Colonic mucosa (tissue), 4 donors: Measurements from ENCODE around the gene ZDHHC11B. TPM values are rescaled to one million over a fixed set of nuclear protein-coding genes. Genes with fewer than 3 reads are reported as not detected.
"Not testable (repeated sequence)": the region's sequence is repeated elsewhere in the genome, so short reads cannot be mapped to it uniquely, and the experiment has no call there.

Source experiments
- DNase-seq: peaks from one replicate; pipeline ENCODE4 v3.0.0-alpha.2; 2020
- H3K27ac ChIP-seq: fragments of 200-600 bp; one replicate; pipeline ENCODE4 v1.8.0; 2021
- H3K27me3 ChIP-seq: fragments of 200-600 bp; one replicate; pipeline ENCODE4 v1.8.0; 2021
- H3K36me3 ChIP-seq: fragments of 200-600 bp; one replicate; pipeline ENCODE4 v1.8.0; 2021
- H3K4me1 ChIP-seq: fragments of 200-600 bp; one replicate; pipeline ENCODE4 v1.8.0; 2021; ENCODE audit warnings: mild to moderate bottlenecking
- H3K4me3 ChIP-seq: fragments of 200-600 bp; one replicate; pipeline ENCODE4 v1.8.0; 2021
- H3K9ac ChIP-seq, 2 donors: one replicate each; pipeline ENCODE4 v1.7.0; 2013; ENCODE audit warnings: control low read depth in 2 of 2, low read depth in 2 of 2, low read length in 2 of 2
- H3K9me3 ChIP-seq: fragments of 200-600 bp; one replicate; pipeline ENCODE4 v1.8.0; 2021
- intact Hi-C: fragments of 100-400 bp; cut with DNase I; formaldehyde crosslinking; loops from one replicate; pipeline ENCODE4 v1.14.1; 2022
- total RNA-seq, 2 donors: library from RNA; stranded (reverse); fragmentation: NEBNext Ultra II Directional in 1 of 2; extraction: Animal tissue kit (Norgen Biotek cat#: 25700) in 1 of 2; gene quantifications; one replicate each; pipeline ENCODE4 v1.2.1, GENCODE V29; 2021
- donor health status: healthy.
- donor health status: DM: no; HTN: no; CAD: no.
- donor health status: DM: no; HTN: no; CAD: no.

The ZDHHC11B gene
- total RNA-seq, 2 donors from 2014 or later: 1.4 to 2.4 TPM

DNA sequence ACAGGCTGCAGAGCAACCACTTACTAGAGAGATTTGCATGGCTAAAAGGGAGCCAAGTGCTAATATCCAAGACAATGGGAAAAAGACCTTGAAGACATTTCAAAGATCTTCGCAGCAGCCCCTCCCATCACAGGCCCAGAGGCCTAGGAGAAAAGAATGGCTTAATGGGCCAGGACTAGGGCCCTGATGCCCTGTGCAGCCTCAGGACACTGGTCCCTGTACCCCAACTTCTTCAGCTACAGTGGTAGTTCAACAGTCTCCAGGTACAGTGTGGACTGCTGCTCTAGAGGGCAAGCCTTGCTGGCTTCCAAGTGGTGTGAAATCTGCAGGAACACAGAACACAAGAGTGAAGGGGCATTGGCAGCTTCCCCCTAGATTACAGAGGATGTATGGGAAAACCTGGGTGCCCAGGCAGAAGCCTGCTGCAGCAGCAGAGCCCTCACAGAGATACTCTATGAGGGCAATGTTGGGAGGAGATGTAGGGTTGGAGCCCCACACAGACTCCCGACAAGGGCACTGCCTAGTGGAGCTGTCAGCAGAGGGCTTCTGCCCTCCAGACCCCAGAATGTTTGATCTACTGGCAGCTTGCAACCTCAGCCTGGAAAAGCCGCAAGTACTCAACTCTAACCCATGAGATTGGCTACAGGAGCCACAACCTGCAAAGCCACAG is 75.5 kb downstream of the ZDHHC11B start:
- H3K36me3 ChIP-seq, intact Hi-C loops, H3K9ac ChIP-seq, H3K4me3 ChIP-seq, H3K9me3 ChIP-seq, H3K4me1 ChIP-seq, H3K27ac ChIP-seq, DNase-seq, H3K27me3 ChIP-seq: not testable (repeated sequence)

DNA sequence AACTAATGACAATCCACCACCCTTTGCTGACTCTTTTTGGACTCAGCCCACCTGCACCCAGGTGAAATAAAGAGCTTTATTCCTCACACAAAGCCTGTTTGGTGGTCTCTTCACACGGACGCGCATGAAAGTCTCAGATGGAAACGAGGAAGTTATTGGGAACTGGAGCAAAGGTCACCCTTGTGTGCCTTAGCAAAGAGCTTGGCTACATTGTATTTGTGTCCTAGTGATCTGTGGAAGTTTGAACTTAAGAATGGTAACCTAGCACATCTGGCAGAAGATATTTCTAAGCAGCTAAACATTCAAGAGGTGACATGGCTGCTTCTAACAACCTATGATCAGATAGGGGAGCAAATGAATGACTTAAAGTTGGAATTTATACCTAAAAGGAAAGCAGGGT is 76.2 kb downstream of the ZDHHC11B start:
- H3K27ac ChIP-seq, H3K9me3 ChIP-seq, H3K36me3 ChIP-seq, H3K27me3 ChIP-seq, DNase-seq, H3K4me1 ChIP-seq, H3K9ac ChIP-seq, H3K4me3 ChIP-seq, intact Hi-C loops: not testable (repeated sequence)

DNA sequence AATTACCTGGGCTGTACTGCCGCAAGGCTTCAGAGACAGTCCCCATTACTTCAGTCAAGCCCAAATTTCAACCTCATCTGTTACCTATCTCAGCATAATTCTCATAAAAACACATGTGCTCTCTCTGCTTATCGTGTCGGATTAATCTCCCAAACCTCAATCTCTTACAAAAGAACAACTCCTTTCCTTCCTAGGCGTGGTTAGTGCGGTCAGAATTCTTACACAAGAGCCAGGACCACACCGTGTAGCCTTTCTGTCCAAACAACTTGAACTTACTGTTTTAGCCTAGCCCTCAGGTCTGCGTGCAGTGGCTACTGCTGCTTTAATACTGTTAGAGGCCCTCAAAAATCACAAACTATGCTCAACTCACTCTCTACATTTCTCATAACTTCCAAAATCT is 78.4 kb downstream of the ZDHHC11B start:
- H3K27me3 ChIP-seq, H3K4me3 ChIP-seq, H3K9me3 ChIP-seq, DNase-seq, H3K27ac ChIP-seq, H3K36me3 ChIP-seq, intact Hi-C loops, H3K4me1 ChIP-seq, H3K9ac ChIP-seq: not testable (repeated sequence)

DNA sequence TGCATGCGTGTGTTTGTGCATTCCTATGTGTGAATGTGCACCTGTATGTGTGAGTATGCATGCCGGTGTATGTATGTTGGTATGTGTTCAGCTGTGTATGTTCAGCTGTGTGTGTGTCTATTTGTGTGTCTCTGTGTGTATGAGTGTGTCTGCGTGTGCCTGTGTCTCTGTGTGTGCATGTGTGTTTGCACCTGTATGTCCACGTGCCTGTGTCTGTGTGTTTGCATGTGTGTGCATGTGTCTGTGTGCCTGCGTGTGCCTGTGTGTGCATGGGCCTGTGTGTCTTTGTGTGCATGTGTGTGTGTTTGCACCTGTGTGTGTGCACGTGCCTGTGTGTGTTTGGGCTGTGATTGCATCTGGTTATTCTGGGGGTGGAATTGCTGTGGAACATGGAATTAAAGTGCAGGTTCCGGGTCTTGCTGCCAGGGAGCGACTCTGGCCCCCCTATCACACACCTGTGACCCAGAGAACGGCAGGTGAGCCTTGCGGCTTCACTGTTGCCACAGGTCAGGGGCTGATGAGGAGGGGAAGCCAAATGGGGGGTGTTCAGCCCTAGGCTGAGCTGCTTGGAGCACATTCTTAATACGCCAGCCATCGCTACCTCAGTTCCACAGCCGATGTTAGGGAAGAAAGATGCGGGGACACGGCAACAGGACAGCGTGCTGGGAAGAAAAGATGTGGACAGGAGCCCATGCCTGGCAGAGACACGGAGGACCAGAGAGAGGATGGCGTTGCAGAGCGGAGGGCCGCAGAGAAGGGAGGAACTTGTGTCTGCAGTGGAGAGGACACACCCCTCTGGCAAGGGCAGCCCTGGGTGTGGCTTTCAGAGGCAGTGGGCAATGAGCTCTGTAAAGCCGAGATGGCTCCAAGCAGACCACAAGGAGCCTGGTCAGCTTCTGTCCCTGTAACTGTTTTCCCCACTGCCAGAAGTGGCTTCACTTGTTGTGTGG is 87.5 kb downstream of the ZDHHC11B start:
- H3K4me3 ChIP-seq, H3K9me3 ChIP-seq, intact Hi-C loops, H3K9ac ChIP-seq, H3K27ac ChIP-seq, H3K27me3 ChIP-seq, H3K4me1 ChIP-seq, H3K36me3 ChIP-seq, DNase-seq: not testable (repeated sequence)

DNA sequence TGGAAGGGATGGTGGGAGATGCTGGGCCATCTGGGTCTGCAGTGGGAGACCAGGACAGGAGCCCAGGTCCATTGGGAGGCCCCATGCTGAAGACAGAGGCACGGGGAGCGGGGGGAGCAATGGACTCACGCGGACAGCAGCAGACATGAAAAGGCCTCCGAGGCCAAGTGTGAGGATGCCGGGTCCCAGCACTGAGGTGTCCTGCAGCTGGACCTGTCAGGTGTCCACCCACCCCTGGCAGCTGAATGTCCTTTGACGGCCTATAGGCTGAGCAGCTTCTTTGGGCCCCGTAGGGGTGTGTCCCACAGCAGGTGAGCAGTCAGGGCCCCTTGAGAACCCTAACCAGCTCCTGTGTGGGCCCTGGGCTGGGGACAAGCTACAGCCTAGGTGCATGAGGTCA is 88.3 kb downstream of the ZDHHC11B start:
- H3K27me3 ChIP-seq, H3K9me3 ChIP-seq, H3K36me3 ChIP-seq, H3K9ac ChIP-seq, H3K27ac ChIP-seq, H3K4me3 ChIP-seq, intact Hi-C loops, H3K4me1 ChIP-seq, DNase-seq: not testable (repeated sequence)

DNA sequence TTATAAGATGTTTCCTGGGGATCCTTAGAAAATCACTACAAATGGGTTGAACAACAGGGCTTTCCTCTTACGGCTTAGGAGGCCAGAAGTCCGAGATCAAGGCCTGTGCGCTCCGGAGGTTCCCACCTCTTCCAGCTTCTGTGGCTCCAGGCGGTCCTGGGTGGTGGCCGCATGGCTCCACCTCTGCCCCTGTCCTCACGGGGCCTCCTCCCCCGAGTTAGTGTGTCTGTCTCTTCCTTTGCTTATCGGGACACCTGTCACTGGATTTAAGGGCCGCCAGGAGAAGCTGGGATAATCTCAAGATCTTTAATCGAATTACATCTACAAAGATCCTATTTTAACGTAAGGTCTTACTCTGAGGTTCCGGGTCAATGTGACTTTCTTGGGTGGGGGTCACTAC is 89.1 kb downstream of the ZDHHC11B start:
- H3K36me3 ChIP-seq, H3K4me1 ChIP-seq, H3K27ac ChIP-seq, intact Hi-C loops, H3K9ac ChIP-seq, H3K9me3 ChIP-seq, DNase-seq, H3K27me3 ChIP-seq, H3K4me3 ChIP-seq: not testable (repeated sequence)

DNA sequence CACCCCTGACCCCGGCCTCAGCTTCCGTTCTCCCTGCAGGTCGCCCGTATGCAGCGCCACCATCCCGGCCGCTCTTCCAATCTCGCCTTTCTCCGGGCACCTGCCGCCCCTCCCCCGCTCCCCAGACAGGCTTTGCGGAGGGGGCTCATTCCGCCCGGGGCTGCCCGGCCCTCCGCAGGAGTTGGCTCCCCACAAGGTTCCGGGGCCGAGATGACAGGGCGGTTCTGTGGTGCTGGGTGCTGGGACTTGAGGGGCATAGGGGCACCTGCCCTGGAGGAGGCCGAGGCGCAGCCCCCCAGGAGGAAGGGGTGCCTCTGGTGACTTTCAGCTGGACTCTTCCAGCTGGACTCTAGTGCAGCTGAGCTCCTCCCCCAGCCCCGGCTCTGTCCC is 90.5 kb downstream of the ZDHHC11B start:
- not testable (repeated sequence) for H3K36me3 ChIP-seq, H3K27ac ChIP-seq

DNA sequence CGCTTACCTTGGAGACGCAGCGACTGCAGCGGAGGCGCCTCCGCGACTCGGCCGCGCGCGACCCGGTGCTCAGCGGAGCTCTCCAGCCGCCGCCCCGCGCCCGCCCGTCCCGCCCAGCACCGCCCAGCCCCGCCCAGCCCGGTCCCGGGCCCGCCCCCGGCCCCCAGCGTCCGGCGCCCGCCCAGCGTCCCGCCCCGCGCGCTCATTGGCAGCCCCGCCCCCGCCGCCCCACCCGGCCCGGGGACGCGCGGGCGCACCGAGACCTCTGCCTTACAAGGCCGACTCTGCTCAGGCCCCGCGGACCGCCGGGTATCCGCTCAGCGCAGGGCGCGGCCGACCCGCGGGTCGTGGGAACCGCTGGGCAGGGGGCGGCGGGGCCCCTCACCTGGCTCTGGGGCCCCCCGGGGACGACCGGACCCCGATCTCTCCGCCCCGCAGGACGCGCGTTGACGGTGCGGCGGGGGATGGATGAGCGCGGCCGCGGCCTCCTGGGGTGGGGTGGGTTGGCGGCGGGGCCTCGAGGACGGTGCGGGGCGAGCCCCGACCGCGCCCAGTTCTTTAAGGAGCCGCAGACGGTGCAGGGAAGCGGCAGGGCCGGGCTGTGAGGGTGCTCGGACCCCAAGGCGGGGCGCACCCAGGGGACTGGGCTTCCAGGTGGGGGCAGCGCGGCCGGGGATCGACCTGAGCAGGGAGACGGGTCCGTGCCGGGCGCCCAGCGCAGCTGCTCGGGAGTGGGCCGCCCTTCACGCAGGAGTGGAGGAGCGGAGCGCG is 91.1 kb downstream of the ZDHHC11B start, which contains the start of gene TPPP:
TPPP (minus strand) TSS at position 82 of the 771 bp plus-strand sequence. CDS start 15,292 bp downstream, outside the sequence.
- H3K4me1 ChIP-seq, H3K27ac ChIP-seq, H3K36me3 ChIP-seq, H3K27me3 ChIP-seq, H3K9me3 ChIP-seq, intact Hi-C loops: not testable (repeated sequence)
- Histone ChIP-seq H3K9ac (peak within 1 kb of the TSS in 1 of 2 donors; percentile 76), H3K4me3 (peak within 1 kb of the TSS; percentile 59)
- peak; percentile 95 for DNase-seq

More for the DNA sequence above, 90.5 kb downstream of the ZDHHC11B start:
- Histone ChIP-seq H3K9ac (peak overlapping the region in 1 of 2 donors; percentile 63), H3K4me3 (peak overlapping the region; percentile 47)
- H3K27me3 ChIP-seq, H3K9me3 ChIP-seq, H3K4me1 ChIP-seq, DNase-seq, intact Hi-C loops: not testable (repeated sequence)

DNA sequence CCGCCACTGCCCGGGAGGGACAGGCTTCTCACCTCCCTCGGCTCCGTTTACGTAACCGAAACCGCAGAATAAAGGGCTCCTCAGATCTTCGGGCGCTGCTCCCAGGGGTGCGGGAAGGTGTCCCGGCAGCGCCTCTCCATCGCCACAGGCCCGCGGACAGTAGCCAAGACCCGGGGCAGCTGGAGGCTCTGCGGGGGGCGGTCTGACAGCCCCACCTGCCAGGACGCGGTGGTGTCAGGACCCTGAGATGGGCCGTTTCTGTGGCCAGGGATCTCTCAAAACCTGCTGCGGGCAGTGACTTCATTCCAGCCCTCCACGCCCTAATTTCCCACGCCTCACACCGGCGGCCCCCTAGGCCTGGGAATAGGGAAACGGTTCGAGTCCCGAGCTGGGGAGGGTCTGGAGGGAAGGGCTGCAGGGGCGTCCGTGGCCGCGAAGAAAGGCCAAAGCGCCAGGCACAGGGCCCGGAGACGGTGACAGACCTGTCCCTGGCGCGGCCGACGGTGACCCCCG is 91.9 kb downstream of the ZDHHC11B start:
- H3K27ac ChIP-seq, H3K36me3 ChIP-seq, intact Hi-C loops, H3K9me3 ChIP-seq, DNase-seq, H3K27me3 ChIP-seq, H3K4me1 ChIP-seq: not testable (repeated sequence)
- Histone ChIP-seq H3K9ac (peak overlapping the region in 1 of 2 donors; percentile 39), H3K4me3 (peak overlapping the region; percentile 59)
